ENCODE data around the gene C10orf67. TPM values are rescaled to one million over a fixed set of nuclear protein-coding genes. Genes with fewer than 3 reads are reported as not detected.

C10orf67 gene
- total RNA-seq, 1 experiment from 2014 or later: 0.13 TPM

DNA sequence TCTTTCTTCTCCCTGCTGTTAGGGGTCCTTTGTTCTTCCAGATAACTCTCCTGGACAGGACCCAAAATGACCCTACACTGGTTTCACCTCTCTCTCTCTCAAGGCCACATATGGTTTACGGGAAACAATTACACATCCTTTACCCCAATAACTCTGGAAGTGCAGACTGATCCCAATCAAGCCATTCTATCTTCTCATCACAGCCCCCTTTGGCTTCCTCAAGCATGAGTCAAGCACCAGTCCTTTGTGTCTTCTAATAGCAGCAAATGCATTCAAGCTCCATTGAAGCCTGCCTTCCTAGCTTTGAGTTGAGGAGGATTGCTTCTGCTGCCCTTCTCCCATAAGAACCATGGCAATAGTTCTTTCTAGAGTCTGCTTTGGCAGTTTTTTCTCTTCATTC, 20.2 kb downstream of the C10orf67 start:
- no TSS peak for BruUV-seq (replicated peaks)
- no peaks in the 10 kb centered on the region for H3K9me3 ChIP-seq (ENCODE audit: low read depth, low read length, poor library complexity, severe bottlenecking)
- H3K27ac ChIP-seq (ENCODE audit: low read depth, low read length, poor library complexity, severe bottlenecking): no peak overlapping the region
- CTCF ChIA-PET: no interaction called here
- no peak overlapping the region for H3K4me3 ChIP-seq (ENCODE audit: low read depth, low read length, poor library complexity, severe bottlenecking)
- H3K4me1 ChIP-seq (ENCODE audit: insufficient read depth, low read length, poor library complexity, severe bottlenecking): peaks cover 7% of the 10 kb centered on the region
- no peak for DNase-seq (ENCODE audit: low spot score)
- no peak for TF ChIP-seq EZH2 (IDR thresholded peaks at IDR 0.05; ENCODE audit: borderline replicate concordance, low read depth, low read length, poor library complexity, severe bottlenecking)
- TF ChIP-seq, protein P1, sequence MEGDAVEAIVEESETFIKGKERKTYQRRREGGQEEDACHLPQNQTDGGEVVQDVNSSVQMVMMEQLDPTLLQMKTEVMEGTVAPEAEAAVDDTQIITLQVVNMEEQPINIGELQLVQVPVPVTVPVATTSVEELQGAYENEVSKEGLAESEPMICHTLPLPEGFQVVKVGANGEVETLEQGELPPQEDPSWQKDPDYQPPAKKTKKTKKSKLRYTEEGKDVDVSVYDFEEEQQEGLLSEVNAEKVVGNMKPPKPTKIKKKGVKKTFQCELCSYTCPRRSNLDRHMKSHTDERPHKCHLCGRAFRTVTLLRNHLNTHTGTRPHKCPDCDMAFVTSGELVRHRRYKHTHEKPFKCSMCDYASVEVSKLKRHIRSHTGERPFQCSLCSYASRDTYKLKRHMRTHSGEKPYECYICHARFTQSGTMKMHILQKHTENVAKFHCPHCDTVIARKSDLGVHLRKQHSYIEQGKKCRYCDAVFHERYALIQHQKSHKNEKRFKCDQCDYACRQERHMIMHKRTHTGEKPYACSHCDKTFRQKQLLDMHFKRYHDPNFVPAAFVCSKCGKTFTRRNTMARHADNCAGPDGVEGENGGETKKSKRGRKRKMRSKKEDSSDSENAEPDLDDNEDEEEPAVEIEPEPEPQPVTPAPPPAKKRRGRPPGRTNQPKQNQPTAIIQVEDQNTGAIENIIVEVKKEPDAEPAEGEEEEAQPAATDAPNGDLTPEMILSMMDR (conservative IDR thresholded peaks at IDR 0.05; ENCODE audit: low read depth, low read length): no peak
- H3K36me3 ChIP-seq (ENCODE audit: insufficient read depth, low read length, poor library complexity, severe bottlenecking): no peaks in the 10 kb centered on the region
- POLR2A ChIA-PET (ENCODE audit: low non-redundant PET): no interaction called here
- no peaks in the 10 kb centered on the region for H3K27me3 ChIP-seq (replicated peaks; ENCODE audit: insufficient read depth, low read depth, low read length, poor library complexity)
- intact Hi-C loops (cut with micrococcal nuclease; ENCODE audit: unreplicated experiment): loop anchor here (5.0 kb wide), 1 partner anchor 118 kb away; no protein-coding TSS in a partner anchor

- ChIA-PET POLR2A (ENCODE audit: low non-redundant PET) (no interaction called here), CTCF (no interaction called here)
- H3K4me1 ChIP-seq (ENCODE audit: insufficient read depth, low read length, poor library complexity, severe bottlenecking): peaks cover 7% of the 10 kb centered on the region
- no peaks in the 10 kb centered on the region for H3K9me3 ChIP-seq (ENCODE audit: low read depth, low read length, poor library complexity, severe bottlenecking)
- intact Hi-C loops (cut with micrococcal nuclease; ENCODE audit: unreplicated experiment): loop anchor here (5.0 kb wide), 1 partner anchor 120 kb away; no protein-coding TSS in a partner anchor
- no peaks in the 10 kb centered on the region for H3K27me3 ChIP-seq (replicated peaks; ENCODE audit: insufficient read depth, low read depth, low read length, poor library complexity)
- H3K4me3 ChIP-seq (ENCODE audit: low read depth, low read length, poor library complexity, severe bottlenecking): no peak overlapping the region
- H3K27ac ChIP-seq (ENCODE audit: low read depth, low read length, poor library complexity, severe bottlenecking): no peak overlapping the region
- TF ChIP-seq EZH2 (IDR thresholded peaks at IDR 0.05; ENCODE audit: borderline replicate concordance, low read depth, low read length, poor library complexity, severe bottlenecking): no peak
- TF ChIP-seq, protein P1 (conservative IDR thresholded peaks at IDR 0.05; ENCODE audit: low read depth, low read length): no peak
- H3K36me3 ChIP-seq (ENCODE audit: insufficient read depth, low read length, poor library complexity, severe bottlenecking): no peaks in the 10 kb centered on the region
- no peak for DNase-seq (ENCODE audit: low spot score)
- no TSS peak for BruUV-seq (replicated peaks)
Measured at GRCh38 chr10:23322082-23322481, 22.5 kb downstream of the C10orf67 start.

GRCh38 chr10:23319835-23320234, 24.8 kb downstream of the C10orf67 start:
- Histone ChIP-seq H3K27ac (ENCODE audit: low read depth, low read length, poor library complexity, severe bottlenecking) (no peak overlapping the region), H3K4me1 (ENCODE audit: insufficient read depth, low read length, poor library complexity, severe bottlenecking) (peaks cover 4% of the 10 kb centered on the region), H3K36me3 (ENCODE audit: insufficient read depth, low read length, poor library complexity, severe bottlenecking) (no peaks in the 10 kb centered on the region), H3K27me3 (replicated peaks; ENCODE audit: insufficient read depth, low read depth, low read length, poor library complexity) (no peaks in the 10 kb centered on the region), H3K4me3 (ENCODE audit: low read depth, low read length, poor library complexity, severe bottlenecking) (no peak overlapping the region), H3K9me3 (ENCODE audit: low read depth, low read length, poor library complexity, severe bottlenecking) (no peaks in the 10 kb centered on the region)
- TF ChIP-seq, protein P1 (conservative IDR thresholded peaks at IDR 0.05; ENCODE audit: low read depth, low read length): no peak
- no peak for TF ChIP-seq EZH2 (IDR thresholded peaks at IDR 0.05; ENCODE audit: borderline replicate concordance, low read depth, low read length, poor library complexity, severe bottlenecking)
- CTCF ChIA-PET: no interaction called here
- POLR2A ChIA-PET (ENCODE audit: low non-redundant PET): no interaction called here
- no TSS peak for BruUV-seq (replicated peaks)
- intact Hi-C loops (cut with micrococcal nuclease; ENCODE audit: unreplicated experiment): loop anchor here (5.0 to 10.0 kb wide), 4 partner anchors 122 to 1235 kb away; no protein-coding TSS in a partner anchor
- DNase-seq (ENCODE audit: low spot score): no peak

Measured in A673 (cell line).